Endodermal cell (in vitro differentiated cells): ENCODE measurements around the gene SCNM1. TPM values are rescaled to one million over a fixed set of nuclear protein-coding genes. Genes with fewer than 3 reads are reported as not detected.

Experiments used
- DNase-seq: peaks from one replicate; pipeline ENCODE4 v3.0.0-alpha.2; 2017
- H3K27ac ChIP-seq: 2 replicates; pipeline ENCODE4 v1.5.1; 2013; ENCODE audit warnings: mild to moderate bottlenecking, low read depth, low read length, moderate library complexity
- H3K27me3 ChIP-seq: 2 replicates; pipeline ENCODE4 v1.6.1; 2013; ENCODE audit warnings: mild to moderate bottlenecking, low read length, moderate library complexity; ENCODE audit not compliant: insufficient read depth, control insufficient read depth, poor library complexity, severe bottlenecking
- H3K36me3 ChIP-seq: 2 replicates; pipeline ENCODE4 v1.7.0; 2013; ENCODE audit warnings: mild to moderate bottlenecking, low read length, moderate library complexity; ENCODE audit not compliant: control insufficient read depth, insufficient read depth
- H3K4me1 ChIP-seq: one replicate; pipeline ENCODE4 v1.7.0; 2013; ENCODE audit warnings: low read length; ENCODE audit not compliant: control insufficient read depth, insufficient read depth
- H3K4me3 ChIP-seq: 2 replicates; pipeline ENCODE4 v1.5.1; 2013; ENCODE audit warnings: mild to moderate bottlenecking, low read length, moderate library complexity
- H3K9ac ChIP-seq: 2 replicates; pipeline ENCODE4 v1.6.1; 2013; ENCODE audit warnings: mild to moderate bottlenecking, low read length, moderate library complexity; ENCODE audit not compliant: poor library complexity, severe bottlenecking; ENCODE audit errors: extremely low read depth
- H3K9me3 ChIP-seq: 2 replicates; pipeline ENCODE4 v1.6.1; 2013; ENCODE audit warnings: mild to moderate bottlenecking, low read length, moderate library complexity; ENCODE audit not compliant: control insufficient read depth
- H3K27ac Mint-ChIP-seq: 2 replicates; pipeline ENCODE4 v1.8.0; 2020; ENCODE audit warnings: mixed read lengths
- H3K27me3 Mint-ChIP-seq: 2 replicates; pipeline ENCODE4 v1.8.0; 2021; ENCODE audit warnings: mild to moderate bottlenecking, mixed read lengths; ENCODE audit not compliant: insufficient read depth
- H3K36me3 Mint-ChIP-seq: 2 replicates; pipeline ENCODE4 v1.8.0; 2020; ENCODE audit warnings: low read depth, mixed read lengths
- H3K4me1 Mint-ChIP-seq: 2 replicates; pipeline ENCODE4 v1.8.0; 2020; ENCODE audit warnings: mixed read lengths
- H3K4me3 Mint-ChIP-seq: 2 replicates; pipeline ENCODE4 v1.8.0; 2020; ENCODE audit warnings: mild to moderate bottlenecking, moderate library complexity, mixed read lengths
- H3K9me3 Mint-ChIP-seq: 2 replicates; pipeline ENCODE4 v1.8.0; 2020; ENCODE audit warnings: mild to moderate bottlenecking, mixed read lengths
- WGBS, 2 experiments: methylation state at CpG; one replicate each; pipeline versions ENCODE4 v1.1.5 to v1.1.7; 2013; ENCODE audit warnings: missing lambda C conversion rate in 2 of 2, mixed read lengths in 1 of 2; ENCODE audit not compliant: insufficient coverage in 1 of 2, insufficient read length in 1 of 2; 5-methylcytosine and 5-hydroxymethylcytosine counted together
- total RNA-seq, 2 donors: library from RNA; stranded (reverse); fragmentation: NEBNext Ultra II Directional in 1 of 2; extraction: Animal tissue kit (Norgen Biotek cat#: 25700) in 1 of 2; gene quantifications; 2 replicates in 1 of 2; 3 replicates in 1 of 2; pipeline ENCODE4 v1.2.1, GENCODE V29; 2021
- TF ChIP-seq, protein P1 (sequence below): fragments of 200-600 bp; sonication (generic); conservative IDR thresholded peaks from 2 replicates; pipeline ENCODE4 v1.5.0; 2021; ENCODE audit warnings: antibody characterized with exemption, mild to moderate bottlenecking

Gene SCNM1
- total RNA-seq, 2 donors from 2014 or later: 41.1 to 44.8 TPM

GRCh38 chr1:151165281-151165737 lies 635 bp upstream of the SCNM1 start:
- H3K4me1 ChIP-seq: peaks cover 5% of the 10 kb centered on the region
- peak overlapping the region; percentile 91 for H3K4me3 Mint-ChIP-seq
- no peaks in the 10 kb centered on the region for H3K27me3 ChIP-seq
- H3K36me3 Mint-ChIP-seq: peaks cover 39% of the 10 kb centered on the region
- no peaks in the 10 kb centered on the region for H3K9me3 Mint-ChIP-seq
- peak overlapping the region; percentile 94 for H3K27ac Mint-ChIP-seq
- DNase-seq: no peak
- H3K4me1 Mint-ChIP-seq: peaks cover 14% of the 10 kb centered on the region
- TF ChIP-seq, protein P1, sequence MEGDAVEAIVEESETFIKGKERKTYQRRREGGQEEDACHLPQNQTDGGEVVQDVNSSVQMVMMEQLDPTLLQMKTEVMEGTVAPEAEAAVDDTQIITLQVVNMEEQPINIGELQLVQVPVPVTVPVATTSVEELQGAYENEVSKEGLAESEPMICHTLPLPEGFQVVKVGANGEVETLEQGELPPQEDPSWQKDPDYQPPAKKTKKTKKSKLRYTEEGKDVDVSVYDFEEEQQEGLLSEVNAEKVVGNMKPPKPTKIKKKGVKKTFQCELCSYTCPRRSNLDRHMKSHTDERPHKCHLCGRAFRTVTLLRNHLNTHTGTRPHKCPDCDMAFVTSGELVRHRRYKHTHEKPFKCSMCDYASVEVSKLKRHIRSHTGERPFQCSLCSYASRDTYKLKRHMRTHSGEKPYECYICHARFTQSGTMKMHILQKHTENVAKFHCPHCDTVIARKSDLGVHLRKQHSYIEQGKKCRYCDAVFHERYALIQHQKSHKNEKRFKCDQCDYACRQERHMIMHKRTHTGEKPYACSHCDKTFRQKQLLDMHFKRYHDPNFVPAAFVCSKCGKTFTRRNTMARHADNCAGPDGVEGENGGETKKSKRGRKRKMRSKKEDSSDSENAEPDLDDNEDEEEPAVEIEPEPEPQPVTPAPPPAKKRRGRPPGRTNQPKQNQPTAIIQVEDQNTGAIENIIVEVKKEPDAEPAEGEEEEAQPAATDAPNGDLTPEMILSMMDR: no peak
- peak overlapping the region; percentile 69 for H3K27ac ChIP-seq
- H3K36me3 ChIP-seq: peaks cover 38% of the 10 kb centered on the region
- peak overlapping the region; percentile 70 for H3K9ac ChIP-seq
- H3K4me3 ChIP-seq: peak overlapping the region; percentile 95
- 2 to 3% methylated on average over 6 to 15 of the region's 15 CpGs for WGBS, 2 experiments
- no peaks in the 10 kb centered on the region for H3K9me3 ChIP-seq
- no peaks in the 10 kb centered on the region for H3K27me3 Mint-ChIP-seq

DNA sequence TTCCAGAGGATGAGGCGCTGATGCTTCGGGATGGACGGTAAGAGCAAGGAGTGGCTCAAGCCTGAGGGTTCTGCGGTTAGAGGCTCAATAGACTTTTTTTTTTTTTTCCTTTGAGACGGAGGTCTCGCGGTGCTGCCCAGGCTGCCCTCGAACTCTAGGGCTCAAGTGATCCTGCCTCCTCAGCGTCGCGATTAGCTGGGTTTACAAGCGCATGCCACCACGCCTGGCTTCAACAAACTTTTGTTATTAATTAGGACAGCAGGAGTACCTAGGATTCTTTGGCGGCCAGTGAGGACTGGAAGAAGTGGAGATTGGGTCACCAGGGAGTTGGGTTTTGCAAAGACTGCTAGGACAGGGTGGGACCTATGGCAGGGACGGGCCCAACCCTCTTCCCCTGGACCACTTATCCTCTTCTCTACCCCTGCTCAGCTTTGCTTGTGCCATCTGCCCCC lies 587 bp downstream of the SCNM1 start:
- no peaks in the 10 kb centered on the region for H3K9me3 ChIP-seq
- WGBS, 2 experiments: 10 to 39% methylated on average over 3 to 15 of the region's 15 CpGs
- peak overlapping the region; percentile 70 for H3K9ac ChIP-seq
- H3K36me3 ChIP-seq: peaks cover 29% of the 10 kb centered on the region
- no peaks in the 10 kb centered on the region for H3K27me3 ChIP-seq
- H3K4me1 ChIP-seq: peaks cover 5% of the 10 kb centered on the region
- H3K4me1 Mint-ChIP-seq: peaks cover 18% of the 10 kb centered on the region
- H3K9me3 Mint-ChIP-seq: no peaks in the 10 kb centered on the region
- peak overlapping the region; percentile 95 for H3K4me3 ChIP-seq
- peak overlapping the region; percentile 94 for H3K27ac Mint-ChIP-seq
- H3K36me3 Mint-ChIP-seq: peaks cover 30% of the 10 kb centered on the region
- no peaks in the 10 kb centered on the region for H3K27me3 Mint-ChIP-seq
- TF ChIP-seq, protein P1: no peak
- DNase-seq: no peak
- peak overlapping the region; percentile 91 for H3K4me3 Mint-ChIP-seq
- no peak overlapping the region for H3K27ac ChIP-seq

DNA sequence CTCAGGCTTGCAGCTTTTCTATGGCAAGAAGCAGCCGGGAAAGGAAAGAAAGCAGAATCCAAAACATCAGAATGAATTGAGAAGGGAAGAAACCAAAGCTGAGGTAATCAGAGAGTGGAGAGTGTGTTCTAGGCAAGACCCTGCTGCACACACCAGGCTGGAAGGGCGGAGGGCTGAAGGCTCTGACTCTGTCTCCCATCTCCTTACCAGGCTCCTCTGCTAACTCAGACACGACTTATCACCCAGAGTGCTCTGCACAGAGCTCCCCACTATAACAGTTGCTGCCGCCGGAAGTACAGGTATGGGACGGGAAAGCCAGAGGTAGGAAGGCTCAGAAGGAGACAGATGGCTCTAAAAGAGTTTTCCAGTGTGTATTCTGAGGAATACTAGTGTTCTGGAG lies 1.2 kb downstream of the SCNM1 start:
- Mint-ChIP-seq H3K4me3 (peak overlapping the region; percentile 91), H3K36me3 (peaks cover 25% of the 10 kb centered on the region), H3K4me1 (peaks cover 18% of the 10 kb centered on the region), H3K27me3 (no peaks in the 10 kb centered on the region), H3K9me3 (no peaks in the 10 kb centered on the region), H3K27ac (no peak overlapping the region)
- no peaks in the 10 kb centered on the region for H3K9me3 ChIP-seq
- H3K9ac ChIP-seq: peak overlapping the region; percentile 70
- H3K27ac ChIP-seq: no peak overlapping the region
- peaks cover 5% of the 10 kb centered on the region for H3K4me1 ChIP-seq
- no peaks in the 10 kb centered on the region for H3K27me3 ChIP-seq
- DNase-seq: no peak
- WGBS, 2 experiments: 91 to 96% methylated on average over 4 to 6 of the region's 6 CpGs
- H3K36me3 ChIP-seq: peaks cover 28% of the 10 kb centered on the region
- peak overlapping the region; percentile 95 for H3K4me3 ChIP-seq
- TF ChIP-seq, protein P1: no peak
